ENCODE results near the gene SERBP1.
"Not testable (repeated sequence)": the region's sequence is repeated elsewhere in the genome, so short reads cannot be mapped to it uniquely, and the experiment has no call there.

The SERBP1 gene

DNA sequence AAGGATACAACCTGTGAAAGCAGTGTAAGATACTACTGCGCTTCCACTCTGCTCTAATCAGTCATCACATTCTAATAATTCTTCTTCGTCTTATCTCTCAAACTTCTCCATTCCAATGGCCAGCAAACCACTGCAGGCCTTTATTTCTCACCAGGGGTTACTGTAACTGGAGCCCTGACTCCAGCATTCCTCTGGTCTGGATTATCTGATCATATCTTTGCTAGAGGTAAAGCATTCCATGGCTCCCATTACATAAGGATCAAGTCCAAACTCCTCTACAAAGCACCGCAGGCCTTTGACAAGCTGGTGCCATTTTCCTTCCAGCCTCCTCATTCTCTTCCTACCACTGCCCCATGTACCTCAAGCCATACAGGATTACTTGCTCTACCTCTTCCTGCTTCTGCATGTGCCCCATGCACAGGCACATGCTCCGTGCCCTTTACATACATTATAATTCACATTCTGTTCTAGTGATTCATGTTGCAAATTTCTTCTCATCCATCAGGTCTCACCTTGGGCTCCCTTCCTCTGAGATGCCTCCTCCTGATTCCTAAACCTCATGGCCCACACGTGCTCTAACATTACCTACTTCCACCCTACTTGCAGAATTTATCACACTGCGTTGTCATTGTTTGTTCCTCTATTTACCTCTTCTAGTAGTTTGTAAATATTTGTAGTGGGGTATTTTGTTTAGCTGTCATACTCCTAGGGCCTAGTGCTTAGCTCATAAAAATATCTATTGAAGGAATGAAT lies 9.3 kb upstream of the SERBP1 start:
- DNase-seq = no peak

DNA sequence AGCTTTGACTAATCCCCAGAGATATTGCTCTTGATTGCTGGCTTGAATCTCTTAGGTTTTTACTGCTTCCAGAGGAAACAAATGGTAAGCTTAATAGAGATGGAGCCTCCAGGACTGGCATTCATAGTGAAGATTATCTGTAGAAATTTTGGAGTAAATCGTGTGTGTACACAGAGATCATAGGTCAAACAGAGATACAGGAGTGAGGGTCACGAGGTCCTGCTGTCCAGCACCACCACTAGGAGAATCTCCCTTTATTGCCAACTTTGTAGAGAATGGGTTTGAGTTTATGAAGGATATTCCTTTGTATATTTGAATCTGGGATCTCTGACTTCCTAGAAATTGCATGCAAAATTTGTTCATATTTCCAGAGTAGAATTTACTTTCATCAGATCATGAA lies 7.8 kb upstream of the SERBP1 start:
- no peak for DNase-seq

DNA sequence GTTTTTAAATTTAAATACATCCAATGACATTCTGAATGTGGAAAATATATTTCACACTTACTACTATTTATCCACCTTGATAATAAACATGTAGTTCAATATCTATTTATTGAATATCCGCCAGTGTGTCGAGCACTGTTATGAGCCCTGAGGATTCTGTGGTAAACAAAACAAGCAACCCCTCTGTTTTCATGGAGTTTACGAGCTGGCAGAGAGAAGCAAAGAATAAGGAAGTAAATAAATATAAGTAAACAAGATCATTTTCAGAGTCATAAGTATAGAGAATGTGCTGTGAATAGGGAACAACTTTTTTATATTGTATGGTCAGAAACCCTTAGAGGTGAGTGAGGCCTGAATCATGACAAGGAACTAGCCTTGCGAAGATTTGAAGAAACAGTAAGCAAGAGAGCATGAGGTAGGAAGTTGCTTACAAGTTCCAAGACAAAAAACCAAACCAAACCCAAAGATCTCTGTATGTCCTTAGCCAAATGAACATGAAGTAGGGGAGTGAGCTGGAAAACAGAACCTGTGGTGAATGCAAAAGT lies 6.4 kb upstream of the SERBP1 start:
- peak in 2 of 3 donors; percentile 33 to 49 for DNase-seq

DNA sequence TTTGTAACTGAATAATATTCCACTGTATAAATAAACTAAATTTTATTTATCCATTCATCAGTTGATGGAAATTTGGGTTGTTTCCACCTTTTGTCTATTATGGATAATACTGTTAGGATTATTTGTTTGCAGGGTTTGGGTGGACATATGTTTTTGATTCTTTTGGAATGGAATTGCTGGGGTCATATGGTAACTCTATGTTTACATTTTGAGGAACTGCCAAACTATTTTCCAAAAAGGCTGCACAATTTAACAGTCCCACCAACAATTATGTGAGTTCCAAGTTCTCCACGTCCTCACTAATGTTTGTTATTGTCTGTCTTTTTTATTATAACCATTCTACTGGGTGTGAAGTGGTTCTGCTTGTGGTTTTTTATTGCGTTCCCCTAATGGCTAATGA lies 4.3 kb upstream of the SERBP1 start:
- no peak for DNase-seq

DNA sequence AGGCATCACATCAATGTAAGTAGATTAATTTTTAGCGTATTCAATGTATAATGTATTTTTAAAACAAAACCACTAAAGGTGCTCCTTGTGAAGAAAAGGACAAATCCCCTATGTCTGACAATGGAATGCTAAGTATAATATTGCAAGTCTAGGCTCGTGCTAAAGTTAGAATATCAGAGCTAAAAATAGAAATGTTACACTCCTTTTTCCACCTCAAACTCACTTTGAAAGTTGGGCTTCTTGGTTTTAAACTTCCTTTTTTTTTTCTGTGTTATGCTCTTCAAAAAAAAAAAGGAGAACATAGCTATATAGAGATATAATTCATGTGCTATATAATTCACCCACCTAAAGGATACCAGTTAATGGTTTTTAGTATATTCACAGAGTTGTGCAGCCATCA lies 3.6 kb upstream of the SERBP1 start:
- DNase-seq = peak in 2 of 3 donors; percentile 35 to 58

DNA sequence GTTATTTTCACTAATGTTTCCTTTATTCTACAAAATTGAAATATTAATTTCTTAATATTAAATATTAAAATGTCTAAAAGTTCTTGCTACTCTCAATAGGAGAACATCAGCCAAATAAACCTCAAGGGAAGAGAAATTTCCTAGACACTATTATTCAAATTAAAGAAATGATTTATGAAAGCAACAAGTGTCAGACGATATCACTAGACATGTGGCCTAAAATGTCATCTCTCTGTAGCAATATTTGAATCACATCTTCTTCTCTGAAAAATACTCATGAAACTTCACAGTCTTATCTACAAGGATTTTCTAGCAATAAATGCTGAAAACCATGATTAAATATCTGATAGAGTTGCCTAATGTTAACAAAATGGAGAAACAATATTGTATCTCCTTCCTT lies 2.5 kb upstream of the SERBP1 start:
- no peak for DNase-seq

DNA sequence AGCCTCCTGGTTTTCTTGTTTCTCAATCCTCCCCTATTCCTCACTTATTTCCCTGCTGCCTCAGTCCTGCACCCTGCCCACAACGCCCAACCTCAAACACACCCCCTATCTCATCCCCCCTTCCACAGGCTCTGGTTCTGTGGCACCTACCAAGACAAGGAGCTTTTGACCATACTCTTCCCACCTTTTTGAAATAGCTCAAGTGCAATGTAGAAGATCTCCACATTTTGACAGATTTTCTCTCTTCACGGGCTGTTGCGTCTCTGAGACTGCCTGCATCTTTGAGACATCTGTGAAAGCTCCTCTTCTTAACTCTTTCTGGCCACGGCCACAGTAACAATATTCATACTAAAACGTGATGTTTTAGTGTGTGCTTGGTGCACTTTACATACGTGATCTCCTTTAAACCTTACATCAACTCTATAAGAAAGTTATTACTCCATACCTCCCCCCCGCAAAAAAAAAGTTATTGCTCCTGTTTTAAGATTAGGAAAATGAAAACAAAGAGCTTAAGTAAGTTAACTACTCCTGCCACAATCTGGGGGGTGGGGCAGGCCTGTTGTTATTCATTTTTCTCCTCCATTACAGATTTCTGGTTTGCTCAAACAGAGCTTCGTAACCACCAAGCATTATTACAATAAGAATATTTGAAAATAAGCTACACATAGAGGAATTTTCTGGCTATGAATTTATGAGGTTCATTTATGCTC lies 1.8 kb upstream of the SERBP1 start:
- DNase-seq = no peak

DNA sequence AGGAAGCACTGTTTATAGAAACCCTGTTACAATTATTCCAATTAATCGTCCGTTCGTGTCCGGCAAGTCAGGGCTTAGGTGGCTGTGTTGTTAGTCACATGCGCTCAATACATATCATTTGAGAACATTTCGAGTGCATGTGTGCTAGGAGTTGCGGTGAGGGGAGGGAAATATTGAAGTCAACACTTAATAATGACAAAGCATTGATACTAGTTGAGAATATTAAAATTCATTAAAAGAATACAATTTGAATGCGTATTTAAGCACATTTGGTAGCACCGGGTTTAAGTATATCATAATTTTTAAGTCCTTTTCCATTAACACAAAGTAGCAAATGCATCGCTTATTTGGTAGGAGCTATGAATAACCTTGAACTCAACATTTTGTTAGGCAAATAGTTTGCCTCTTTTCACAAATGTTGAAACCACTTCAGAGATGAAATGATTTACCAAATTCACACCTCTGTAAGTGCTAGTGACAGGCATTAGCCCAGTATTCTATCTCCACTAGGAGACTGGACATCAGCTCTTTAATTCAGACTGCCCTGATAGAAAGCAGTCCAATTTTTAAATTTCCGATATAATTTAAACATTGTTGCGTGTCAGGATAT lies 1.1 kb upstream of the SERBP1 start:
- no peak for DNase-seq

DNA sequence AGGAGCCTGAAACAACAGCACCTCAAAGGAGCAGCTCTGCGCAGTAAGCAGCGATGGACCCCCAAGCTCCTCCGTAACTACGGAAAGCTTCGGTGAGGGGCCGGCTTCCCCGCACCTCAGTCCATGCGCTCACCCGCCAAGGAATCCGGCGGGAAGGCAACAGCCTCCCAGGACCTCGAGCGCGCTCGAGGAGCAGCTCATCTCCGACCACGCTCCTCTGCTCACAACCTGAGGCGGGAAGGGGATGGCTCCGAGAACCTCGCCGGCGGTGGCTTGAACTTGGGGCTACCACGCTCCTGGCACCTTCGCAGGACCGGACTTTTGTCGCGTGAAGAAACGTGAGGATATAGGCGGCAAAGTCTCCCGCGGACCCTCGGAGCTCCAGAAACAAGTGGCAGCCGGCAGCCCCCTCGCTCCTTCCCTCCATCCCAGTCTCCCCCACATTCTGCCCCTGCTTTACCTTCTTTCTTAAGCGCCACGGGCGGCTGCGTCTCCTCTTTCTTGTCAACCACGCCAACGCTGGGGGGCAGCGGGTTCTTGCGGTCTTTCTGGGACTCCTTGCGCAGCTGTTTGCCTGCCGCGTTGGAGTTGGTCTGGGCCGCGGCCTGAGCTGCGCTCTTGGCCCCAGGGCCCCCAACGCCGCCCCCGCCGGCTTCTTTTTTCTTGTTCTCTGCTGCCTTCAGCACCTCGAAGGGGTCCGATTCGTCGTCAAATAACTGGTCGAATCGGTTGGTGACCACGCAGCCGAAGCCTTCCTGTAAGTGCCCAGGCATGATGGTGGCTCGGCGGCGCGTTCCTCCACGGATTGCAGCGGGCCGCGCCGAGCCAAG lies 459 bp downstream of the SERBP1 start:
- DNase-seq = peak in 2 of 3 donors; percentile 25 to 33

DNA sequence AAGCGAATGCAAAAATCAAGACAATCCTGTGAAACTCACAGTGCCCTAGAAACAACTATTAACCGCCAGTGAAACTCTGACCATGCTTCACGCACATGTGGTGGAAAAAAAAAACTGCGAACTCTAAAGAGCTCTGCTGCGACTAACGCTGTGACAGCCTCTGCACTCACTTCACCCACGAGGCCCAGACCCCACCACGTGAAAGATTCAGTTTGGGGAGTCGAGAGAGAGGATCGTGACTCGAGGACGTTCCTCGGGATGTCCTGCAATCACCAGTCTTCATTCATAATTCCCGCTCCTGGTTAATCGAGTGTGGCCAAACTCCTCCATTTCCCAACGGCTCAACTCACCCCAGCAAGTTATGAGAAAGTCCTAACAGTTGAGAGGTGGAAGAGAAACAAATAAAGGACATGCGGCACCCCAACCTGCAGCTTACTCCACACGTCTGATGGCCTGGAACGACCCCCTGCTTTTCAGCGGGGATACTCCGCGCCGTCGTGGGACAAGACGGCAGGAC lies 1.1 kb downstream of the SERBP1 start:
- peak; percentile 45 to 50 (median 48) for DNase-seq

DNA sequence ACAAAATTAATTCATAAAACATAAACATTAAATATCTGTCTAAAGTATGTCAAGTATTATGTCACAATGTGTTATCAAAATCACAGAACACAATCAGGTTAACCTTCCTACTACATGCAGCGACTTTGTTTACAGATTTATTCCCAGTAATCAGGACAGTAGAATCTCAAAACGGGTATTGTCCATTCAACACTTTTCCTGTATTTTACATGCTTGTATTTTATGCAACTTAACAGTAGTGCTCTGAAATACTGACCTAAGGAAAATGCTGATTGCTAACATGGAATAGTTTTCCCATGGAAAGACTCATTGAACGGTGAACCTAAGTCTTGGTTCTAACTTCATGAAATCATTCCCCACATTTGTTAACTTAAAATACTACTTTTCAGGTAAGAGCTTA lies 2.3 kb downstream of the SERBP1 start:
- DNase-seq = no peak

DNA sequence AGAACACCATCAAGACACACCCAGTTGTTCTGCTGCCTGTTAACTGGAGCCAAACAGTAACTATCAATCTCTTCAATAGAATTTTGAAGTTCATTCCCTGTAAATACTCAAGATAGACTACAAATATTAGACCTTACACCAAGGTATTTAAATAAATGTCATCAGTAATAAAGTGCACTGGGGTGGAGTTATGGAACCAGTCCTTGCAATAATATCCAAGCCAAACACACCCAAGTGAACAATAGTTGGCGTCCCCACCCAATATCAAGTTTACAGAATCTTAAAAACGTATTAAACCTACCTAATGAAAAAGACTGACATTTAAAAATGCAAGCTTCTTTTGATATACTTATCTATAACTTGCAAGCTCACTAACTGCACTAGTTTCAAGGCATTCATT lies 2.7 kb downstream of the SERBP1 start:
- no peak for DNase-seq

DNA sequence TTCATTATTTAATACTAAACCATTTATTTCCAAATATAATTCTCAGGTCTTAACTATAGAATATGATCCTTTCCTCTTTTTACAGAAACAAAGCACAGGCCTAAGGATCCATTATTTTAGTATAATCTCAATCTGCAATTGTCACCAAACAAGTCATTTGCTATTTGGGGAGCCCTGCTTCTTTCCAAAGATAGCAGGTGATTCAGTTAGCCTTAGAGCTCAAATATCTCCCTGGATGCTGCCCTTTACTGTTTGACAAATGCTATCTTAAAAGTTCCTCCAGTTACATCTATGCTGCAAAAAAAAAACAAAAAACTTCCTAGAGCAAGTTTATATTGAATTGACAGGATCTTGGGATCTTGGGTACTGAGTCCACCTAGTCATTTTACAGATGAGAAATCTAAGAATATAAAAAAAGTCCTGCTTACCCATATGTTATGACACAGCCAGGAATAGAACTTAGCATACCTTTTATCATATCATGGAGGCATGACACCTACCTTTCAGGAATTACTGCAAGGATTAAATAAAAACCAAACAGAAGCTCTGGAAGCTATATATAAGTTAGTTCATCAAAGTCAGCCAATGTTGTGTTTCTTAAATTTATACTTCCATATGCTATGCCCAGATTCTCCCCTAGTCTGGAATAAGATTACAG lies 9.2 kb downstream of the SERBP1 start:
- DNase-seq = no peak

DNA sequence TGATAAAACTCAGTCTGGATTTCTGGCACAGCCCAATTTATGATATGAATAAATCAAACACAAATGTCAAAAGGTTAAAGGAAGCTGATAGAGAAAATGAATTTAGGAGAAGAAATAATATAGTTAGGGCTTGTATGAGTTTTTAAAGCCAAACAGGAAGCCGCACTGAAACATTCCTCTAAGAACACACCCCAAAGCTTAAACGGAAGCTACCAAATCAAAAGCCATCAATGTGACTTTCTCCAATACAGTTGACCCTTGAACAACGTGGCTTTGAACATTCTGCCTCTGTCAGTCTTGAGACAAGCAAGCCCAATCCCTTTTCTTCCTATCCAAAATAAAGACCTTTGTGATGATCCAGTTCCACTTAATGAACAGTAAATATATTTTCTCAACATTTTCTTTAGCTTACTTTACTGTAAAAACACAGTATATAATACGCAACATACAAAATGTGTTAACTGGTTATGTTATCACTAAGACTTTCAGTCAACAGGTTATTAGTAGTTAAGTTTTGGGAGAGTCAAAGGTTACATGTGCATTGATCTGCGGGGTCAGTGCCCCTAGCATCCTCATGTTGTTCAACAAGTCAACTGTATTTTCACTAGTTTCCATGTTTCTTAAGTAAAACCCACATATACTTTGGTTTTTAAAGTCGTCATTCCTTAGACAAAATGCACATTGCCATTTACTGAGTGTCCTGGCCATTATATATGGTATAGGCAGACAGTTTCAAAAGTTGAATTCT lies 11.2 kb downstream of the SERBP1 start:
- no peak for DNase-seq

DNA sequence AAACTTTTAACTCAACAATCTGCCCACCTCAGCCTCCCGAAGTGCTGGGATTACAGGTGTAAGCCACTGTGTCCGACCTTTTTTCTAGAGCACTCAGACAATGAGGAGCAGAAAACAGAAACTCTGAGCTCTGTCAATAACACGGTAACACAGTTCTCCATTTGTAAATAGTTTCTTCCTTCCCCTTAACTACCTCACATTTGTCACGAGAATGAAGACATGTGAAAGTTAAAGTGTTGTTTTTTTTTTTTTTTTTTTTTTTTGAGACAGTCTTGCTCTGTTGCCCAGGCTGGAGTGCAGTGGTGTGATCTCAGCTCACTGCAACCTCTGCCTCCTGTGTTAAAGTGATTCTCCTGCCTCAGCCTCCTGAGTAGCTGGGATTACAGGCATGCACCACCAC lies 12.5 kb downstream of the SERBP1 start:
- DNase-seq = peak in 2 of 3 donors; percentile 16 to 45

DNA sequence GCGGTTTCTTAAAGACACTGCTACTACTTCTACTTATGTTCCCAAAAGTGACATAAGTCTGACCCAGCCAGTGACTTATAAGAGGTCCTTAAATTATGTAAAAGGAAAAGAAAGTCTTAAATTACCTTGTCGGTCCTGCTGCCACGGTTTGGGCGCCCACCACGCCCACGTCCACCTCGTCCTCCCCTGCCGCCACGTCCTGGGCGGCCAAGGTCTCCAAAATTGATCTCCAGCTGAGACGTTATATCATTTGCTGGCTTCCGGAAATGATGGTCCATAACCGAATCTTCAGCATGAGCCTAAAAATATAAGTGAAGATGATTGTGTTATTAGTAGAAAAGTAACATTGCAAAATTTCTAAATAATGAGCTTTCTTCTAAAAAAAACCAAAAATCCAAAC lies 15.2 kb downstream of the SERBP1 start:
- DNase-seq = no peak

DNA sequence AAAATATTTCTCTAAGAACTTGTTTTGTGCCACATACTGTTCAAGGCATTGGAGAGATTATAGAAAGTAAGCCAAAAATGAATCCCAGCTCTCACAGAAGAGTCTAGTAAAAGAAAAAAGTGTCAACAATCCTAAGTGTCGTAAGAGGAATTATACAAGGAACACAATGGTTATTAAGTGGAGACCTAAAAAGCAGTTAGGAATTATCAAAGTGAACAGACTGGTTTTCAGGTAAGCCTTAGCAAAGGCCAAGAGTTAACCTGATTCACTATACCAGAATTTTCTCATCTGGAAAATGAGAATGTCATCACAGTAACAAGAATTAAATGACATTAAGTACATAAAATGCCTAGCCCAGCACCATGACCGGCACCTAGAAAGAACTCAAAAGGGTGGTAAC lies 15.6 kb downstream of the SERBP1 start:
- no peak for DNase-seq

DNA sequence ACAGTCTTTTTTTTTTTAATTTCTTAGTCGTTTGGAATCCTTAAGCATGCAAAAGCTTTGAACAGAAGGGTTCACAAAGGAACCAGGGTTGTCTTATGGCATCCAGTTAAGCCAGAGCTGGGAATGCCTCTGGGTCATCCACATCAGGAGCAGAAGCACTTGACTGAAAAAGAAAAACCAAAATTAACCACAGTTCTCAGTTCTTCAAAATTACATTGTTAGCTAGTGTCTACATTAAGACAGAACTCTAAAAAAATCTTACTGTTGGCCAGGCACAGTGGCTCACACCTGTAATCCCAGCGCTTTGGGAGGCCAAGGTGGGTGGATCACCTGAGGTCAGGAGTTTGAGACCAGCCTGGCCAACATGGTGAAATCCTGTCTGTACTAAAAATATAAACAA lies 17.1 kb downstream of the SERBP1 start:
- not testable (repeated sequence) for DNase-seq

DNA sequence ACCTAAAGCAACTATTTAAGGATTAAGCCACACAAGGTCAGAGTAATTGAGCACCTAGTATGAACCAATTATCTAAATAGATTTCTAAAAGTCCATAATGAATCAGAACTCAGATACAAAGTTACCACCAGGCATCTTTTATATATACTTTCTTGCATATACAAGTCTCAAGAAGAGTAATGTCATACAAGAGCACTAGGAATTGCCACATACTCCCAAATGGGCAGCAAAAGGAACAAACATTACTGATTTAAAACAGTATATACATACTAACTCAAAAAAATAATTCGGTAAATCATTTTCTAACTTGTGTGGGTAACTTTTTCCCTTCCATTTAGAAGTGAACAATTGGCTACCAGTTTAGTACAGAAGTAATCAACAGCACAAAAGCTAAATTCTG lies 22.1 kb downstream of the SERBP1 start:
- no peak for DNase-seq

DNA sequence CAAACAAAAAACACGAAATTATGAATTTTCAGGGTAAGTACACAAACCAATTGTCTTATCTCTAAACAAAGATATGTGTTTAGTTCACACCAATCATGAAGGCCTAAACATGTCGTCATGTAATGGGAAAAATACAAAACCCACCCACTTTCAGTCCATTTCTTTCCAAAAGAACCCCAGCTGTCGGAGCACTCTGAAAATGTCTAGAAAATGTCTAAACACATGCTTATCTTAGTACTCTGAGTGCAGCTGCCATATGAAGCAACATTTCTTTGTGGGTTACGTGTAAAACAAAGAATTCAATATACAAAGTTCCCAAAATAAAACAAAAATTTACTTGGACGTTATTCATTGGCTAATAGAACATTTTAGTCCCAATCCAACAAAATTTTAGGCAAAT lies 22.7 kb downstream of the SERBP1 start:
- DNase-seq = no peak

DNA sequence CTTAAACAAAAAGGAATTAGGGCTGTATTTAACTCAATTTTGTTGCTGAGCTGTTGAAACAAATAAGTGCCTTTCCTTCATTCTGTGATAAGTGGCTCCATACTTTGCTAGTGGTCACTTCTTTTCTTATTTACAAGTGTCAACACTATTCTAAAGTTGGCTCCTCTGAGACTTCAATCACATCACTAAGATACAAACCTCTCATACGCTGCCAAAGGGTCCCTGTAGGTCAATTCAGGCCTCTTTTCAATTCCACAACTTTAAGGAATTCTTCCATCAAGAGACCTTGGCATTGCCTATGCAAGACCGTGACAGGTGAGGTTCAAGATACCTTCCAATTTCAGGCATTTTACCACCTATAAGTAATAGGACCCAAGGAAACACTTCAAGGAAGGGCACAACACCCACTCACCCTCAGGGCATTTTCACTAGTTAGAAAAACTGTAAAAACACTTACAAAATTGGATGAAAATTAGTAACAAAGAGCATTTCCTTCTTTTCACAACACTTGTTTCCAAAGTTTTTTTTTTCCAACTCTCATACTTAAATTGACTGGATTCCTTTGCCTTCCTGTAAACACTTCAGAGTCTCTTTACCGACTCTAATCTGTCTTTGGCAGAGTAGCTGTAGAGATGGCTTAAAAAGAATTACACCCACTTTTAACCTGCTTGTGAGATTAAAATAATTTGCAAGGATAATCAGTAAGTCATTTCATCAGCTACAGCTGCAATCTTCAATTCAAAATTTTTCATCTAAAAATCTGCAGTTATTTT lies 24.5 kb downstream of the SERBP1 start:
- DNase-seq = no peak
